Erythroblast (primary cell): Measurements from ENCODE around the gene GIPC1.
"Not testable (repeated sequence)": the region's sequence is repeated elsewhere in the genome, so short reads cannot be mapped to it uniquely, and the experiment has no call there.

ENCODE experiments used
- DNase-seq, 2 experiments: peaks; one replicate each; lab custom pipeline; 2025; lab: John Stamatoyannopoulos, UW
- GATA1 ChIP-seq: IDR thresholded peaks from 2 replicates; pipeline ENCODE4 v1.6.1; 2011; ENCODE audit warnings: low read depth, mild to moderate bottlenecking, control low read depth, low read length, moderate library complexity
- POLR2A ChIP-seq: IDR thresholded peaks from 2 replicates; pipeline ENCODE4 v1.6.1; 2011; ENCODE audit warnings: mild to moderate bottlenecking, low read length

Gene GIPC1, protein sequence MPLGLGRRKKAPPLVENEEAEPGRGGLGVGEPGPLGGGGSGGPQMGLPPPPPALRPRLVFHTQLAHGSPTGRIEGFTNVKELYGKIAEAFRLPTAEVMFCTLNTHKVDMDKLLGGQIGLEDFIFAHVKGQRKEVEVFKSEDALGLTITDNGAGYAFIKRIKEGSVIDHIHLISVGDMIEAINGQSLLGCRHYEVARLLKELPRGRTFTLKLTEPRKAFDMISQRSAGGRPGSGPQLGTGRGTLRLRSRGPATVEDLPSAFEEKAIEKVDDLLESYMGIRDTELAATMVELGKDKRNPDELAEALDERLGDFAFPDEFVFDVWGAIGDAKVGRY

DNA sequence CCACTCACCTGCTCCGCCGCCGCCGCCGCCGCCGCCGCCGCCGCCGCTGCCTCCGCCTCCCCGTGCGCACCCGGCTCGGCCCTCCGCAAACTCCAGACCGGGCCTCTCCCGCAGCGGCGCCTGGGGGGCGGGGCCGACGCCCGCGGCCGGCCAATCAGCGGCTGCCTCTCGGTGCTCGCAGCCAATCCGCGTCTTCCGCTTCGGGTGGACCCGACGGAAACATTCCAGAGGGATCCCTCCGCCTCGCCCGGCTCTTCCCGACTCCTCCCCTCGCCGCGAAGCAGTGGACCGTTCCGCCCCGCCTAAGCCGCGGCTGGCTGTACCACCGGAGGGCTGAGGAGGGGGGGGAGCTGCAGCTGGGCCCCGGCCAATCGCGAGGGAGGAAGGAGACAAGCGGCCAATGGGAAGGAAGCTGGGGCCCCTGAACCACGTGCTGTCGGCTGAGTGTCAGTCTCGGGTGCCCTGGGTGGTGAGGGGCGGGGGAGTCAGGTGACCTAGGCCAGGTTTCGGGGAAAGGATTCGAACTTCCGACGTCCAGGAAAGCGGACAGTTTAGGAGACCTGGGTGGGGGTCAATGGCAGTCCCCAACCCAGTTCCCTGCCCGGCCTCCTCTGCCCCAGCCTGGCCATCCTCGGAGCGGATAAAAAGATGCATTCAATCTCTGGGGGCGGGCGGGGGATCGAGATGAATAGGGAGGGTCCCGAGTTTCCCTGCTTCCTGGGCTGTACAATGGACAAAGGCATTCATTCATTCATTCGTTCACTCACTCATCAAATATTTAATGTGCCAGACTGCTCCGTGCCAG, at the start of gene GIPC1:
Gene GIPC1, minus strand, starts transcription at position 99 of the 805 bp plus-strand sequence. CDS start 13,151 bp downstream, outside the sequence.
- no peak for TF ChIP-seq GATA1
- no peak for TF ChIP-seq POLR2A
- DNase-seq: peak; percentile 87 to 91

DNA sequence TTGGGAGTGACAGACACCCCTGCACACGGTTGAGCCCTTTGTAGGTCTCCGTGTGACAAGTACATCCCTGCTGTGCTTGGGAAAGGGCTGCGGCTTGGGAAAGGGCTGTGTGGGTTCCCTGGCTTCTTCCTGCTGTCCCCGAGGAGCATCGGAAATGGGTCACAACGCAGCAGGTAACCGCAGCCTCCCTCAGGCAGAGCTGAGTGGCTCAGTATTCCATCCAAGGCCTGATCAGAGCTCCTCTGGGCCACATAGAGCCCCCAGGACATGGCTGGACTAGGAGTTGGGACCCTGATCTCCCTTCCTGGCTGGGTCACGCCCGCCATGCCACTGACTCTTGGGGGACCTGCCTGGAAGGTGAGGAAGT, 49.8 kb upstream of the GIPC1 start:
- no peak for DNase-seq
- TF ChIP-seq POLR2A (no peak), GATA1 (no peak)

DNA sequence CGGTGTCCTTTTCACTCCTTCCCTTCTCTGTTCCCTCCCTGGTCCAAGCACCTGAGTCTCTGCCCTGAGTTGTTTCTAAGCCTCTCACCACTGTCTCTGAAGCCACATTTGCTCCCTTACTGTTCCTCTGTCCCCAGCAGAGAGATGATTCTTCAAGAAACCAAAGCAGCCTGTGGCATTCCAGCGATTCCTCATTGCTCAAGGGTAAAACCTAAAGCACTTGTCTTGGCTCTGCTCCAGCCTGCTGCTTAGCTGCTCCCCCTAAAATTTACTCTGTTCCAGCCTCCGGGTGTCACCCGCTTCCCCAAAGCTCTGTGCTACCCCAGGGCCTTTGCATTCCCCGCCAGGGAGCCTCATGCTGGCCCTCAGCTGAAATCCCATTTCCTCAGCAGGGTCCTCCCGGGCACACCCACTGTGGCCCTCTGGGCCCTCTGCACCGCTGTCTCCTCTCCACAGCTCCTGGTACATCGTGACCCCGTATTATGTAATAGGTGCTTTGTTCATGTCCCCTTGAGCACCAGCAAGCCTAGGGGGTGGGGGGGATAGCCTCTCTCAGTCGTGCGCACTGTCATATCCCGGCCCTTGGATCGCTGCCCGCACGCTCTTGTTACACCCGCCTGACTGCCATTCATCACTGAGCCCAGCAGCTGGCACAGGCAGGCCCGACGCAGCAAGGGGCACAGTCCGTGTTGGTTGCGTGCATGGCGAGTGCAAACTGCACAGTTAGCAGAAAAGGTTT, 49.2 kb upstream of the GIPC1 start:
- no peak for DNase-seq
- no peak for TF ChIP-seq POLR2A
- TF ChIP-seq GATA1: no peak

DNA sequence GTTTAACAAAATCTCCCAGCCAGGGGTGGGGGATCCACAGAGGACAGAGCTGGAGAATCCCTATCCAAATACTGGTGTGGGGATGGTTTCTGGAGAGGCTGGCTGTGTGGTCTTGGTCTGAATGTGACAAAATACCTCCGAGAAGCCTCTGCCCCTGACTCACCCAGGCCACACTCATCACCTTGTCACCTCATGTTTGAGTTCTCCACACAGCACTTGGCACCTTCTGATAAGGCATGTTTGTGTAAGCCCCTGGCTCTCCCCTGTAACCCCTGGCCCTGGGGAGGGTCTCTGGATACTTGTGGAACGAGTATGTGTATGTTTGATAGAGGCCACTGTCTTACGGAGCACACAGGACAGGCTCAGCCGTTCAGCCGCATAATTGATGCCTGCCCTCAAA, 48.1 kb upstream of the GIPC1 start:
- no peak for DNase-seq
- TF ChIP-seq GATA1 (no peak), POLR2A (no peak)

DNA sequence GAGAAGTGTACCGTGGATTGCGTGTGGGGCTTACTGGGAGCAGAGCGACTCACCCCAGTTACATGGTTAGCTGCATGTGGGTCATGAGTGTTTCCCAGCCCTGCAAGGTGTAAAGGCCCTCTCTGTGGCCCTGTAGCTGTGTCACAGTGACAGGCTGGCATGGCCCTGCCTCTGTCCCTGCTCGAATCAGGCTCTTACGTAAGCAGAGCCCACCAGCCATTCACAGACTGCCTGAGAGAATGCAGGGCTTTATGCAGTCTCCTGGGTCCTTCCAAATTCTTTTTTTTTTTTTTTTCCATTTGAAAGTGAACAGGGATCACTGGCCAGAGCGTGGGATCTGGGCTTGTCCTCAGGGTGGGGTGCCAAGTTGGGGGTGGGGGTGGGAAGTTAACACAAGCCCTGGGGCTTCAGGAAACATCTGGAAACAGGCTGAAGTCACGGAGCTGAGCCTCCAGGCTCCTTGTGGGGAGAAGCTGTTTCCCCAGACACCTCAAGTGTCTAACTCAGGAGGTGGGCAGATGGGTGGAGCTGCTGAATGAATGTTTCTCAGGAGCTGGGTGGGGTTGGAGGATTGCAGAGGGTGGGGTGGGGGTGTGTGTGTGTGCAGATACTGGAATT, 46.9 kb upstream of the GIPC1 start:
- DNase-seq: peak; percentile 46 to 60
- TF ChIP-seq POLR2A (no peak), GATA1 (no peak)

DNA sequence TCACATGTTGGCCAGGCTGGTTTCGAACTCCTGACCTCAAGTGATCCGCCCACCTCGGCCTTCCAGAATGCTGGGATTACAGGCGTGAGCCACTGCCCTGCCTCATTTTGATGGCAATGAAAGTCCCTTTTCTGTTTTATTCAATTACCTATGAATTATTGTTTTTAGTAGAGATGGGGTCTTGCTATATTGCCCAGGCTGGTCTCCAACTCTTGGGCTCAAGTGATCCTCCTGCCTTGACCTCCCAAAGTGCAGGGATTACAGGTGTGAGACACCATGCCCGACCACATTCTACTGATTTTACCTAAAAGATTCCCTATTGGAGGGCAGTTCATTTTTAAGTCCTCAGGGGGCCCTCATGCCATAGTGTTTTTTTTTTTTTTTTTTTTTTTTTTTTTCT, 46.1 kb upstream of the GIPC1 start:
- not testable (repeated sequence) for DNase-seq

DNA sequence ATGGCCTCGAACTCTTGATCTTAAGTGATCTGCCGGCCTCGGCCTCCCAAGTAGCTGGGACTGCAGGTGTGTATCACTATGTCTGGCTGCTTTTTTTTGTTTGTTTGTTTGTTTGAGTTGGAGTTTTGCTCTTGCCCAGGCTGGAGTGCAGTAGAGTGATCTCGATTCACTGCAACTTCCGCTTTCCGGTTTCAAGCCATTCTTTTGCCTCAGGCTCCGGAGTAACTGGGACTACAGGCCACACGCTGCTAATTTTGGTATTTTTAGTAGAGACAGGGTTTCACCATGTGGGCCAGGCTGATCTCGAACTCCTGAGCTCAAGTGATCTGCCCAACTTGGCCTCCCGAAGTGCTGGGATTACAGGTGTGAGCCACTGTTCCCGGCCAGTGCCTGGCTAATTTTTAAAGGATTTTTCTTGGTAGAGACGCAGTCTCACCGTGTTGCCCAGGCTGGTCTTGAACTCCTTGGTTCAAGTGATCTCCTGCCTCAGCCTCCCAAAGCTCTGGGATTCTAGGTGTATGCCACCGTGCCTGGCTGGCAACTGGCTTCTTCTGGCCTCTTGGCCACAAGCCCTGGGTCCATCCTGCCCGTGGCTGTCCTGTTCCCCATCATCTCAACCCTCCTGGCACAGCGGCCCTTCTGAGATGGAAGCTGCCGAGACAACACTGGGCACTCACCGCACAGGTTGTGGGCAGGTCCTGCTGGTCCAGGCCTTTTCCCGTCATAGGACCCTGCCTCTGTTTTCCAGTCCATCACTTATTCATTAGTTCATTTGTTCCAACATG, 45.0 kb upstream of the GIPC1 start:
- DNase-seq: no peak
- TF ChIP-seq GATA1 (no peak), POLR2A (no peak)

DNA sequence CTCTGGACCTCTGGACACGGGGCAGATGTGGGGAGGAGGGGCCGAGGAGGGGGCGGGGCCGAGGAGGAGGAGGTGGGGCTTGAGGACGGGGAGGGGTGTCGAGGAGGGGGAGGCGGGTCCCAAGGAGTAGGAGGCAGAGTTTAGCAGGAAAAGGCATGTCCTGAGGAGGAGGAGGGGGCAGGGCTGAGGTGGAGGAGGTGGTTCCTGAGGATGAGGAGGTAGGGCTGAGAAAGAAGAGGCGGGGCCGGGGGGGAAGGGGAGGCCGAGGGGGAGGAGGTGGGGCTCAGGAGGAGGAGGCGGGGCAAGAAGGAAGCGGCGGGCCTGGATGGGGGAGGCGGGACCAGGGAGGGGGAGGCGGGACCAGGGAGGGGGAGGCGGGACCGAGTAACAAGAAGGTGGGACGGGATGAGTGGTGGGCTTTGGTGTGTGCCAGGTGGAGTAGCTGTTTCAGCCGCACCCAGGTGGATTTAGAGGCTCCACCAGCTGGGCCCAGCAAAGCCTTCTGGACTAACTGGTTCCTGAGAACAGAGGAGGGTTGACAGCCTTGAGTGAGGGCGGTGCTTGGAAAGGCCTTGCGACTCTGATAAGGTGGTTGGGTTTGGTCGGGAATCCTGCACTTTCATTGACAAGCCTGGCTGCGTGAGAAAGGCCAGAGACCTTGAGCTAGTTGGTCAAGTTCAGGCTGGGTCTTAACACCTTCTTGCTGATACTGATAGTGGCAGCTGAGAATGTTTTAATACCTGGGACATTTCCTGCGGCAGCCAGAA, 41.2 kb upstream of the GIPC1 start:
- TF ChIP-seq POLR2A (peak; percentile 22), GATA1 (no peak)
- DNase-seq: peak; percentile 92 to 94

DNA sequence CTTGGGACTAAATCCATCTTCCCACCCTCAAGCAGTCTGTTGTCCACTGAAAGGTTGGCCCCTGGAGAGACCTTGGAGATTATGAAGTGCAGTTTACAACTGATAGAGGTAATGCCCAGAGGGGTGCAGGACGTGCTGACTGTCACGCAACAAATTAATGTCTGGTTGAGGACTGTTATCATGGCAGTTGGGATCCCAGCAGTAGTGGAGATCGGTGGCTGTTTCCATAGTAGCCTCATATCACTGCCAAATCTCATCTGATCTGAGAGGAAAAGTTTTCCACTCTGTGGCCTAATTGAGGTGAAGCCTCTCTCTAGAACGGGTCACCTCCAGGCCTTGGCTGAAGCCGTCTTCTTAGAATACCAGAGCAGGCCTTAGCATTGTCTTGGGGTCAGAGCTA, 37.5 kb upstream of the GIPC1 start:
- peak in 1 of 2 experiments; percentile 58 for DNase-seq

DNA sequence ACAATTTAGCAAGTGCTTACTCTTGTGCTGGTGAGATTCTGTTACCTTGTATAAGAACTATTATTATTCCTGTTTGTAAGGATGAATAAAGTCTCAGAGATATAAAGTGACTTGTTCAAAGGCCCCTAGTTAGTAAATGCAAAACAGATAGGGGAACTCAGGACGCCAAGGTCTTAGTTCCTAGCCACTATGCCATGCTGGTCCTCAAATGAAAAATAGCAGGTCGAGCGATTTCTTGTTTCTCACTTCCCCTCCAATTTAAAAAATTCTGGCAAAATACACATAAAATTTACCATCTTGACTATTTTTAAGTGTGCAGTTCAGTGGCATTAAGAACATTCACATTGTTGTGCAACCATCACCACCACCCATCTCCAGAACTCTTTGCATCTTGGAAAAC, 34.6 kb upstream of the GIPC1 start:
- DNase-seq: no peak
- TF ChIP-seq GATA1 (no peak), POLR2A (no peak)

More for the DNA sequence above, 37.5 kb upstream of the GIPC1 start:
- TF ChIP-seq GATA1 (no peak), POLR2A (no peak)

DNA sequence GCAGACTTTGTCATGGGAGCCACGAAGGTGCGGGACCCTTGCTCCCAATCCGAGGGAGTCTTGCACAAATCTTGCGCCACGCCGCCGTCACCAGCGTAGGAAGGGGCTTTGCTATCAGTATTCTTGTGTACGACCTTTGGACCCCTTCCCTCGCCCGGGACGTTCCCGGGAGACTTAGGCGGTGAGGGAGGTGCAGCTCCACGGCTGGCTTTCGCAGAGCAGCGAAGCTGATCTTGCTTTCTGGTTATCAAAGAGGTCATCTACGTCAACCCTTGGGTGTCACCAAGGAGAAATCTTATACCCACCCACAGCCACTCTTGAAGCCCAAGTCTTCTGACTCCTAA, 34.0 kb upstream of the GIPC1 start:
- TF ChIP-seq GATA1 (no peak), POLR2A (no peak)
- peak; percentile 76 to 88 for DNase-seq

DNA sequence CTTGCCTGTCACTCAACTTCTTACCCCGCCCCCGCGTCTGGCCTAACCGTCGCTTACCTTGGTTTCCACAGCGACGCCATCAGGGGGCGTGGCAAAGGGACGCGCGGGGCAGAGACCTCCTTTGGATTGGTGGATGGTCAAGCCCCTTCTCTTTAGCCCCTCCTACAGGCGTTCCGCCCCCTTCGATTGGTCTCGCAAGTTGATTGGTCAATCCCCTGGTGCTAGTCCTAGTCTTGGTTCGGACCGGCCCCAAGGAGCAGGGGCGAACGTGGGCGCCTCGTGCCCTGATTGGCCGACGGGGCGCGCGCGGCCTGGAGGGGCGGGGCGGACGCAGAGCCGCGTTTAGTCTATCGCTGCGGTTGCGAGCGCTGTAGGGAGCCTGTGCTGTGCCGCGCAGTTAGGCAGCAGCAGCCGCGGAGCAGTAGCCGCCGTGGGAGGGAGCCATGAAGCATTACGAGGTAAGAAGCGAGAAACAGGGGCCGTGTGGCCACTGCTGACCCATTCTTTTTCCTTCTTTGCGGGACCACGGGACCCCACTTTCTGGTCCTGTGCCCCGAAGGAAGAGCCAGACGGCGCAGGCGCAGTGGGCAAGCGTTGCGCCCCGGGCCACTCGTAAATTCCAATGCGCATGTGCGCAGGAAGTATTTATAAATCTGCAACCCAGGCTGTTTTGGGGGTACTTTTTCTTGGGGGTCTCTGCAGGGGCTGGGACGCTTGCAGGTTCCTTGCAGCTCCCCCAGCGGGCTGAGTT, 33.5 kb upstream of the GIPC1 start, which contains the start of gene TECR:
Gene TECR, plus strand, starts transcription at position 341 of the 751 bp plus-strand sequence. Its CDS starts 103 bp downstream, at position 444.
- TF ChIP-seq POLR2A: peak; percentile 97
- TF ChIP-seq GATA1: no peak
- peak; percentile 100 for DNase-seq
